ENCODE measurements around the gene CBLN3.

DNA sequence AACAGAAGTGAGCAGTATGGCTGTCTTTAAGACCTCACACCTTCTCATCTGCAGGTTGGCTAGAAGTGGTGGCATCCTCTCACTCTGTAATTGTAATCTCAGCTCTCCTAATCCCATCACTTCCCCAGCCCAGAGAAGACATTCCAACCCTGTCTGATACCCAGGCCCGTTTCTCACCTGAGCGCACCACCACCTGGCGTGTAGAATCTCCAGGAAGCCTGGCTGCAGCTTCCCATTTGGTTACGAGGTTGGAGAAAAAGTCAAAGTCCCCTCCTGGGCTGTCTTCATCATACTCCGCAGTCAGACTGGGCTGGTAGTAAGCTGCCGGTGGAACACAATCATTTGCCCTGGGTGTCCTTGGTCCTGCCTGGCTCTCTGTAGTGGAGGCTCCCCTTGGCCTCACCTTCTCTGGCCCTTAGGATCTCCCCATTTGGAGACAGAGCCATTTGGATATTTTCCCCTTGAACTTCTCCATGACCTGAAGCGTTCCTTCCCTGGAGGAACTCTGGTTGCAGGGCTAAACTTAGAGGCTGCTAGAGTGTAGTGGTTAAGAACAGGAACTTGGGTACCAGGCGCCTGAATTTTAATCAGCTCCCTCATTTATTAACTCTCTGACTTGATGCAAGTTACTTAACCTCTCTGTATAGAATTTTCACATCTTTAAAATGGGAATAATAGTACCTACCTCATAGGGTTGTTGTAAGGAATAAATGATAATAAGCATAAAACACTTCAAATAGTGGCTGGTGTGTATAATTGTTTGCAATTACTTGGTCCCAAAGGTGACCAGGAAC lies 11.3 kb upstream of the CBLN3 start:
- TF ChIP-seq CTCF (IDR thresholded peaks at IDR 0.05; ENCODE audit: borderline replicate concordance, extremely low read depth, low read length, poor library complexity, severe bottlenecking) (no peak), EZH2 (IDR thresholded peaks at IDR 0.05; ENCODE audit: borderline replicate concordance, low read depth, low read length, severe bottlenecking) (no peak)

All from DND-41 (cell line).